Colon (tissue), 2 donors: ENCODE measurements around the gene PPM1D.
"Not testable (repeated sequence)": the region's sequence is repeated elsewhere in the genome, so short reads cannot be mapped to it uniquely, and the experiment has no call there.

ENCODE experiments used
- FAIRE-seq: peaks from 2 replicates; lab custom pipeline; 2012; peaks lifted over from hg19 to GRCh38; lab: Jason Lieb, UNC
- donor health status: control.
- donor health status: control.

PPM1D gene

DNA sequence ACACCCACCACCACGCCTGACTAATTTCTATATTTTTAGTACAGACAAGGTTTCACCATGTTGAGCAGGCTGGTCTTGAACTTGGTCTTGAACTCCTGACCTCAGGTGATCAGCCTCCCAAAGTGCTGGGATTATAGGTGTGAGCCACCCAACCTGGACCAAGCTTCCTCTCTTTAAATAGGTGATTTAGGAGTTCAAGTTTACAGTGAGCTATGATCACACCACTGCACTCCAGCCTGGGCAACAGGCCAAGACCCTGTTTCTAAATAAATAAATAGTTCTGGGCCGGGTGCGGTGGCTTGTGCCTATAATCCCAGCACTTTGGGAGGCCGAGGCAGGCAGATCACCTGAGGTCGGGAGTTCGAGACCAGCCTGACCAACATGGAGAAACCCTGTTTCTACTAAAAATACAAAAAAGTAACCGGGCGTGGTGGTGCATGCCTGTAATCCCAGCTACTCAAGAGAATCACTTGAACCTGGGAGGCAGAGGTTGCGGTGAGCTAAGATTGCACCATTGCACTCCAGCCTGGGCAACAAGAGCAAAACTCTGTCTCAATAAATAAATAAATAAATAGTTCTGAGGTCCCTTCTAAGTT, 6.5 kb upstream of the PPM1D start:
- not testable (repeated sequence) for FAIRE-seq

DNA sequence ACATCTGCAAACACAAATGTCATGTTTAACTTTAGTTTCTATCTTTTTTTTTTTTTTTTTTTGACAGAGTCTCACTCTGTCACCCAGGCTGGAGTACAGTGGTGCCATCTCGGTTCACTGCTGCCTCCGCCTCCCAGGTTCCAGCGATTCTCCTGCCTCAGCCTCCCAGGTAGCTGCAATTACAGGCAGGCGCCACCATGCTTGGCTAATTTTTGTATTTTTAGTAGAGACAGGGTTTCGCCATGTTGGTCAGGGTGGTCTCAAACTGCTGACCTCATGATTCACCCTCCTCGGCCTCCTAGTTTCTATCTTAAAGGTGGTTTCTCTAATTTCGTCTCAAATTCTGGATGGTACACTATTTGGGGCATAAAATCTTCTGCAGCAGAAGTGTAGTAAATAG, 5.8 kb upstream of the PPM1D start:
- not testable (repeated sequence) for FAIRE-seq

DNA sequence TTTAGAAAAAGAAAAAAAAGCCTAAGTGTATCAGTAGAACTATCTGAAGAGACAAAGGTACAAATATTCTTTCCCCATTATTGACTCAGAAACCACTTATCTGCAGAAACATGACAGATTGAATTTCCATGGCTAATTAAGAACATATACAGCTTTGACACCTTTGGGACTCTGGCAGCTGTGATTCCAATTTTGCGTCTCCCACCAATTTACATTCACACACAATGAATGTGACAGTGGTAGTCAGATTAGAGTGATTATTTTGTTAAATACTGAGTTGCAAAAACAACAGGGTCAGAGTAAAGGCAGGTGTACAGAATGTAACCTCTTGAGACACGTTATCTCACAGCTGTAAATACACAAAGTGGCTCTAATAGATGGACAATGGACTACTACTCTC, 5.3 kb upstream of the PPM1D start:
- FAIRE-seq, result no peak

DNA sequence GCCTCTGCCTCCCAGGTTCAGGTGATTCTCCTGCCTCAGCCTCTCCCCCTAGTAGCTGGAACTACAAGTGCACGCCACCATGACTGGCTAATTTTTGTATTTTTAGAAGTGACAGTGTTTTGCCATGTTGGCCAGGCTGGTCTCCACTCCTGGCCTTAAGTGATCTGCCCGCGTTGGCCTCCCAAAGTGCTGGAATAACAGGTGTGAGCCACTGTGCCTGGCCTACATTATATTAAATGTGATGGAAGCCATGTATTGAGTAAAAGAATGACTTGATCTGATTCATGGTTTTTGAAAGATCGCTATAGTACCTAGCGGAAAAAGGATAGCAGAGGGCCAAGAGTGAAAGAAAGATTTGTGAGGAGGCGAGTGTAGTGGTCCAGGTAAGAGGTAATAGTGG, 2.7 kb upstream of the PPM1D start:
- FAIRE-seq, result no peak

DNA sequence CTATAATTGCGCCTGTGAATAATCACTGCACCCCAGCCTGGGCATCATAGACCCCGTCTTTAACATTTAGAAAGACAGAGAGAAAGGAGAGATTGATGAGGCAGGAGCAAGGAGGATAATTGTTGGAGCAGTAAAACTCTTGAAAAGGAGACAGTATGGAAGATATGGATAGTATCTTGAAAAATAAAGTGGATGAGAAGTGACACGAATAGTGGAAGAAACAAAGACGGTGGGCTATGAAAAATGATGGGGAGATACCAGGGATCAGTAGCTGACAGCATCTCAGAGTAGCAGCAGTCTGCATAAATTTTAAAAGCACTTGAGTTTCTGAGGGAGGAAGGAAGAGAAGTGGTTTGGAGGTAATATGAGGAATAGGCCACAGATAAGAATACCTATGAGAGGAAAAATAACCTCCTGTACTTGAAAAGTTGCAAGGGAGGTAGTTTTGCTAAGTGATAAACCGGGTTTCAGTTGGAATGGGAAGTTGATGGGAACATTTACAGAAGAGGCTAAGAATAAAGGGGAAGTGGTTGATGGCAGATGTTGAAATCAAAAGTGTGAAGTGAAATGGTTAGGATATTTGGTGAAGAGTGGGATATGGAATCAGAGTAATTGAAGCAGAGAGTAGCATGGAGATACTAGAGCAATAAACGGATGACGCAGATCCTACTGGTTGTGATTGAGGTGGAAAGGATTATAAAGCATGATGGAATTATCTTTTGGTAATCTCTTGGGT, 1.8 kb upstream of the PPM1D start:
- no peak for FAIRE-seq

DNA sequence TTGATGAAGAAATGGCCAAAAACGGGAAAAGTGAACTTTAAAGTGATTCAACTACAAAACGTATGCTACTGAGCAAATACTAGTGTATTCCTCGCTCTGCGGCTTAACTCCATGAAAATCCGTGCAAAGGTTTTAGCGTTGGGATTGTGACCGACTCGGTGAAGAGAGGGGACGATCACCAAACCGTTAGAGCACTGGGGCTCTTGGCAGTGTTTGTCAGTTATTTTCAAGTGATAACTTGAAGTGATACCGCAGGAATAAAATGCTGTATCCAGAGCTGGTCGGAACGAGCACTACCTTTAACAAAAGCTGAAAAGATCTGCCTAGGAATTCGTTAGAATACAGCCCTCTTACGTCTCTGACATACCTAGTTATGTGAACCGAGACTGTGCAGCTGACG, 773 bp upstream of the PPM1D start:
- no peak for FAIRE-seq

DNA sequence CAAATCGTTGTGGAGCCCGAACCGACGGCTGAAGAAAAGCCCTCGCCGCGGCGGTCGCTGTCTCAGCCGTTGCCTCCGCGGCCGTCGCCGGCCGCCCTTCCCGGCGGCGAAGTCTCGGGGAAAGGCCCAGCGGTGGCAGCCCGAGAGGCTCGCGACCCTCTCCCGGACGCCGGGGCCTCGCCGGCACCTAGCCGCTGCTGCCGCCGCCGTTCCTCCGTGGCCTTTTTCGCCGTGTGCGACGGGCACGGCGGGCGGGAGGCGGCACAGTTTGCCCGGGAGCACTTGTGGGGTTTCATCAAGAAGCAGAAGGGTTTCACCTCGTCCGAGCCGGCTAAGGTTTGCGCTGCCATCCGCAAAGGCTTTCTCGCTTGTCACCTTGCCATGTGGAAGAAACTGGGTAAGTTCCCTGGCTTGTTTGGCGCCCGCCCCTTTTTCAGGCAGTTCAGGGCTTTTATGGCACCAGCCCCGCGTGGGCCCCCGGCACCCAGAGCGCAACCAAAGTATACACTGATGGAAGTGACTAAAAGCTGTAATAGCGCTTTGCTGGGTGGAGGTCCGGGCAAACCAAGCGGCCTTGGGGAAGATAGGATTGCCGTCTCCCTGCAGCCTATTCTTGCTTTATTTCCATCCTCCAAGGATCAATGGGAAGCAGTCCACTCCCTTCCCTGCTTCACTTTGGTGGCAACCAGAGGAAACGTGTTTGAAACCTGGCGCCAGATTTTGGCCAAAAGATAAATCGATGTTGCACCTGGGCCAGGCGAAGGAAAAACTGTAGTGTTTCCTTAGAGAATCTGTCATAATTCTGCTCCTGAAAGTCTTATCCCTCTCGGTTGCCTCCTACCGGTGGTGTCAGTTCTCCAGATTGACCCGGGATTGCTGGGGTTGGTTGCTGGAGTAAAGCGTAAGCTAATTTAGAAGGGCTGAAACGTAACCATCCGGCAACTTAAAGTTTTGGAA, 775 bp downstream of the PPM1D start:
- FAIRE-seq, result no peak

DNA sequence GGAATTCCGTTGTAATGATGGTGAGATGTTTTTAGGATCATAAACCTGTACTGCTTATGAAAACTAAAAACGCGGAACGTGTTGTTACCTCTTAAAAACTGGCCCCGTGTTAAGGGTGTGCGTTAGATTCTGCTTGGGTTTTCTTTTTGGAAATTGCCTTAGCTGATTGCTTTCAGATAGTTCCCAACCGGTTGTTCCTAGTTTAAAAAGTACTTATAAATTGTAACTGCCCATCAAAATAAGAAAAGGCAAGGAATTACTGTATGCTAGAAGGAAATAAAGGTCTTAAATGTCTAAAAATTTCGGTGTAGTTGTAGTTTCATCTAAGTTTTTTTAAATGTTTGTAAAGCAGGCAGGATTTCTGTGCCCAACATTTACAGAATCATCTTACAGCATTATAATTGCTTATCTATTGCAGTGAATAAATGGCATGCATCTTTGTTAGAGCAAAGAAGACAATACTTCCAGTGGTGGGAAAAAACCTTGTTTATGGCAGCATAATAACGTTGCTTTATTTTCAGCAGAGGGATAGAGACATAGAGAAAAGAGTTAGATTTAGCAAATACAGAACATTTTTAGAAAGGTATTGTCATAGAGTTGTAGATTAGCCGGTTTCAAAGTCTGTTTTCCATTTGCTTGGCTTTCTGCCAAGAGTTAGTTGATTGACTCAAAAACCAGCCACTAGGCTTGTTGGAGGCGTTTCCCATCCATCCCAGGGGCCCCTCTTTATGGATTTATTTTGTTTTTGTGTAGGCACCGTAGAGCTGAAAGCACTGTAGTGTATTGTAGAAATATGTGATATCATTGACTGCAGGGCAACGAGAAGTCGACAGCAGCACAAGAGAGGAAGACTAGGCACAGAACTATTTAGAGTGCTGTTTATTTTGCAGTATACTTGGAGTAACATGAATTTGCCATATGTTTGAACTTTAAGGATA, 1.7 kb downstream of the PPM1D start:
- FAIRE-seq, result no peak

DNA sequence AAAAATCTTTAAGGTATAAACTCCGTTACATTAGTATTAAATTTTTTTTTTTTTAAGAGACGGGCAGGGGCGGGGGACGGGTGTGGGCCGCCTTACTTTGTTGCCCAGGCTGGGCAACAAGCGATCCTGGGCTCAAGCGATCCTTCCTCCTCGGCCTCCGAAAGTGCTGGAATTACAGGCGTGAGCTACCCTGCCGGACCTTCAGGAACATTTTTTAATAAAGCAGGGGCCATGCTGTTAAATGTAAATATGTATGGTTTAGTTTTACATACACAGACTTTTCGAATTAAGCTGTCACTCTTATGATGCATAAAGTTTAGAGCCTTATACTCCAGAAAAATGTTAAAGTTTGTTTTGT, 2.4 kb downstream of the PPM1D start:
- FAIRE-seq, result no peak

DNA sequence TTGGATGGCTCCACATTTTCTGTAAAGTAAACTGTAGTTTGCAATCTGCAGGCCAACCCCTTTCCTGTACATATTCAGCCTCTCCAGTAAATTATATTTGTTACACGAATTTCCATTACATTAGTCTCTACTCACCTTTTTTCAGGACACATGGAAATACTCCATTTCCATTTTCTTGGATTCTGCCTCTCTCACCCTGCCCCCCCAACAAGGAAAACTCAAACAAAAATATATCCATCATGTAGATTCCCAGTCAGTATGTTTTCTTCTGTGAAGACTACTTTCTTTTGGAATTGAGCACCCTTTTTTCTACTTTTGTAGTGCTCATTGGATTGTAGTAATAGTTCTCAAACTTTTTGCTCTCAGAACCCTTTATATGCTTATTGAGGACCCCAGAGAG, 2.9 kb downstream of the PPM1D start:
- FAIRE-seq, result no peak

DNA sequence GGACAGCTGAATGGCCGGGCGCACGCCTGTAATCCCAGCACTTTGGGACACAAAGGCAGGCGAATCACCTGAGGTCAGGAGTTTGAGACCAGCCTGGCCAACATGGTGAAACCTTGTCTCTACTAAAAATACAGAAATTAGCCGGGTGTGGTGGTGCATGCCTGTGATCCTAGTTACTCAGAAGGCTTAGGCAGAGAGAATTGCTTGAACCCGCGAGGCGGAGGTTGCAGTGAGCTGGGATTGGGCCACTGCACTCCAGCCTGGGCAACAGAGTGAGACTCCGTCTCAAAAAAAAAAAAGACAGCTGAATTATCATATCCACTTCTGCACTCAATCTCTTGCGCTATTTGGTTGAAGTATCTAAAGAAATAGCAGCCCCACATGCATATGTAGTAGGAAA, 3.5 kb downstream of the PPM1D start:
- FAIRE-seq, result not testable (repeated sequence)

DNA sequence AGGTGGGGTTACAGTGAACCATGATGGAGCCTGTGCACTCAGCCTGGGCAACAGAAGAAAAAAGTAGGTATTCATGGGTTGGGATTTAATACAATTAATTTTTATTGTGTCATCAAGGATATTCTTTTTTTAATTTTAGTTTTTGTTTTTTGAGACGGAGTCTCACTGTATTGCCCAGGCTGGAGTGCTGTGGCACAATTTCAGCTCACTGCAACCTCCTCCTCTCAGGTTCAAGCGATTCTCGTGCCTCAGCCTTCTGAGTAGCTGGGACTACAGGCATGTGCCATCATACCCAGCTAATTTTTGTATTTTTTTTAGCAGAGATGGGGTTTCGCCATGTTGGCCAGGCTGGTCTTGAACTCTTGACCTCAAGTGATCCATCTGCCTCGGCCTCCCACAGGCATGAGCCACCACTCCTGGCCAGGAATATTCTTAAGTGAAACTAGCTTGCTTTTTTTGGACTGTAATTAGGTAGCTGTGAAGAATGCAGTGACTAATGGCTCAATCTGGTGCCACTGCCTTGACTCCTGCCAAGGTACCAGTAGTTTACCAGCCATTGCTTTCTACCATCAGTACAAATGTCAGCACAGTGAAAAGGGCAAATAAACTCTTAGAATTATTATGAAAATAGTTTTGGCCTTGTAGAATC, 4.8 kb downstream of the PPM1D start:
- FAIRE-seq, result no peak

DNA sequence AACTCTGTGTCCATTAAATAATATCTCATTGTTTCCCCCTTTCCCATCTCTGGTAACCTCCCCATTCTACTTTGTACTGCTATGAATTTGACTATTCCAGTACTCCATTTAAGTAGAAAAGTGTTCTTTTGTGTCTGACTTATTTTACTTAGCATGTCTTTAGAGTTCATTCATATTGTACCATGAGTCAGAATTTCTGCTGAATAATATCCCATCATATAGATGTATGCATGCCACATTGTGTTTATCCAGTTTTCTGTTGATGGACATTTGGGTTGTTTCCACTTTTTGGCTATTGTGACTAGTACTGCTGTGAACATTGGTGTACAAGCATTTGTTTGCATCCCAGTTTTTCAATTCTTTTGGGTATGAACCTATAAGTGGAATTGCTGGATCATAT, 6.0 kb downstream of the PPM1D start:
- FAIRE-seq, result no peak

DNA sequence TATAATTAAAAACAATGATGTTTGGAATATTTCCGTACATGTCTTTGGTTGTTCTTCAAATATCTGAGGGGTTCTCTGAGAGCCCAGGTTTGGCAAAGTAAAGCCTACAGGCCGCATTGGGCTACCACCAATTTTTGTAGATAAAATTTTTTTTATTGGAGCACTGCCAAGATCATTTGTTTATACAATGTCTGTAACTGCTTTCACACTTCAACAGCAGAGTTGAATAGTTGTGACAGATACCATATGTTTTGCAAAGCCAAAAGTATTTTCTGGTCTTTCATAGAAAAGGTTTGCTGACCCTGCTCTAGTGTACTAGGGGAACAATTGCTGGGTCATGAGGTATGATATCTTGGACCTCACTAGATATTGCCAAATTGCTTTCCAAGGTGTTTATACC, 10.5 kb downstream of the PPM1D start:
- no peak for FAIRE-seq

DNA sequence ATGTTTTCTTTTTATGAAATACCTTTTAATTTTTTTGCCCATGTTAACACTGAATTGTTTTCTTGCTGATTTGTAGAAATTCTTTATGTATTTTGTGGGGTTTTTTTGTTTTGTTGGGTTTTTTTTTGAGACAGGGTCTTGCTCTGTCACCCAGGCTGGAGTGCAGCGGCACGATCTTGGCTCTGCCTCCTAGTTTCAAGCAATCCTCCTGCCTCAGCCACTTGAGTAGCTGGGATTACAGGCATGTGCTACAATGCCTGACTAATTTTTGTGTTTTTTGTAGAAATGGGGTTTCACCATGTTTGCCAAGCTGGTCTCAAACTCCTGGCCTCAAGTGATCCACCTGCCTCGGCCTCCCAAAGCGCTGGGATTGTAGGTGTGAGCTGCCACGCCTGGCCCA, 11.3 kb downstream of the PPM1D start:
- not testable (repeated sequence) for FAIRE-seq

DNA sequence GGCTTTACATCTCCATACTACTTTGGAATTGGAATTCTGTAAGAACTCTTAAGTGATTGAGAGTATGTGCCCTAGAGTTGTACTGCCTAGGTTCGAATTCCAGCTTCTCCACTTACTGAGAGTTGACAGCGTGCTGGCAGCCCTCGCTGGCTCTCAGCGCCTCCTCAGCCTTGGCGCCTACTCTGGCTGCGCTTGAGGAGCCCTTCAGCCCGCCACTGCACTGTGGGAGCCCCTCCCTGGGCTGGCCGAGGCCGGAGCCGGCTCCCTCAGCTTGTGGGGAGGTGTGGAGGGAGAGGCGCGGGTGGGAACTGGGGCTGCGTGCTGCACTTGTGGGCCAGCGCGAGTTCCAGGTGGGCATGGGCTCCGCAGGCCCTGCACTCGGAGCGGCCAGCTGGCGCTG, 13.3 kb downstream of the PPM1D start:
- no peak for FAIRE-seq

DNA sequence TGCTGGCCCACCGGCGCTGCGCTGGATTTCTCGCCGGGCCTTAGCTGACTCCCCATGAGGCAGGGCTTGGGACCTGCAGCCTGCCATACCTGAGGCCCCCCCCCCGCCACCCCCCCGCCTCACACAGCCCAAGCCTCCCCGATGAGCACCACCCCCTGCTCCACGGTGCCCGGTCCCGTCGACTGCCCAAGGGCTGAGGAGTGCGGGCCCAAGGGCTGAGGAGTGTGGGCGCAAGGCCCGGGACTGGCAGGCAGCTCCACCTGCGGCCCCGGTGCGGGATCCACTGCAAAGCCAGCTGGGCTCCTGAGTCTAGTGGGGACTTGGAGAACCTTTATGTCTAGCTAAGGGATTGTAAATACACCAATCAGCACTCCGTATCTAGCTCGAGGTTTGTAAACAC, 13.8 kb downstream of the PPM1D start:
- FAIRE-seq, result not testable (repeated sequence)

DNA sequence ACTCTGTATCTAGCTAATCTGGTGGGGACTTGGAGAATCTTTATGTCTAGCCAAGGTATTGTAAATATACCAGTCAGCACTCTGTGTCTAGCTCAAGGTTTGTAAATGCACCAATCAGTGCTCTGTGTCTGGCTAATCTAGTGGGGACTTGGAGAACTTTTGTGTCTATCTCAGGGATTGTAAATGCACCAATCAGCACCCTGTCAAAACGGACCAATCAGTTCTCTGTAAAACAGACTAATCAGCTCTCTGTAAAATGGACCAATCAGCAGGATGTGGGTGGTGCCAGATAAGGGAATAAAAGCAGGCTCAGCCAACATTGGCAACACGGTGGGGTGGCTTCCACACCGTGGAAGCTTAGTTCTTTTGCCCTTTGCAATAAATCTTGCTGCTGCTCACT, 14.3 kb downstream of the PPM1D start:
- not testable (repeated sequence) for FAIRE-seq

DNA sequence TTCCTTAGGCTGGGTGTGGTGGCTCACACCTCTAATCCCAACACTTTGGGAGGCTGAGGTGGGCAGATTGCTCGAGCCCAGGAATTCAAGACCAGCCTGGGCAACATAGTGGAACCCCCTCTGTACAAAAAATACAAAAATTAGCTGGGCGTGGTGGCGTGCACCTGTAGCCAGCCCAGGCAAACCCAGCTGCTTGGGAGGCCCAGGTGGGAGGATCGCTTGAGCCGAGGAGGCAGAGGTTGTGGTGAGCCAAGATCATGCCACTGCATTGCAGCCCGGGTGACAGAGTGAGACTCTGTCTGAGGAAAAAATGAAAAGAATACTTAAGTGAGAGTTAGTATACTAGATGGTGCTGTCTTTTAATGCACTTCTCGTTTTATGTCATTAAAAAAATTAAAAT, 15.1 kb downstream of the PPM1D start:
- no peak for FAIRE-seq

DNA sequence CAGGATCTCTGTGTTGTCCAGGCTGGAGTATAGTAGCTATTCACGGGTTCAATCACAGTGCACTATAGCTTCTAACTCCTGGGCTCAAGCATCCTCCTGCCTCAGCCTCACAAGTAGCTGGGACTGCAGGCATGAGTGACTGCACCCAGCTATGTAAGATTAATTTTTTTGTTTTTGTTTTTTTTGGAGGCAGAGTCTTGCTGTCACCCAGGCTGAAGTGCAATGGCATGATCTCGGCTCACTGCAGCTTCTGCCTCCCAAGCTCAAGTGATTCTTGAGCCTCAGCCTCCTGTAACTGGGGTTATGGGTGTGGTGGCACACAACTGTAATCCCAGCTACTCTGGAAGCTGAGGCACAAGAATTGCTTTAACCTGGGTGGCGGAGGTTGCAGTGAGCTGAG, 15.8 kb downstream of the PPM1D start:
- FAIRE-seq, result no peak

DNA sequence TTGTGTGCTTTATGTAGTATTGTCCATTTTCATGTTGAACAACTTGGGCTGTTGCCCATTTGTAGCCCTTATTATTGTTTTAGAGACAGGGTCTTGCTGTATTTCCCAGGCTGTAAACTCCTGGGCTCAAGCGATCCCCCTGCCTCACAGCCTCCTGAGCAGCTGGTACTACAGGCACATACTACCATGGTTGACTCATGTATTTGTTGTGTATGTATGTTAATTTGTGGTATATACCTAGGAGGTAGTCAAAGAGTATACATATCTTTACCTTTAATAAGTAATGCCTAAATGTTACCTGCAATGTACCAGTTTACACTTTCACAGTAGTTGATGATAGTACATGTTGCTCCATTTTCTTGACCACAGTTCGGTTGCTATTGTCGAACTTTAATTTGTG, 18.1 kb downstream of the PPM1D start:
- no peak for FAIRE-seq
